Progenitor cell of endocrine pancreas (in vitro differentiated cells): ENCODE results near the gene DOC2B. TPM values are rescaled to one million over a fixed set of nuclear protein-coding genes. Genes with fewer than 3 reads are reported as not detected.
"Not testable (repeated sequence)": the region's sequence is repeated elsewhere in the genome, so short reads cannot be mapped to it uniquely, and the experiment has no call there.

Source experiments
- DNase-seq: peaks from one replicate; pipeline ENCODE4 v3.0.0; 2021; ENCODE audit warnings: low spot score; ENCODE audit not compliant: unreplicated experiment
- H3K27ac Mint-ChIP-seq: 2 replicates; pipeline ENCODE4 v1.8.0; 2021; ENCODE audit warnings: mild to moderate bottlenecking, moderate library complexity, mixed read lengths
- H3K27me3 Mint-ChIP-seq: 2 replicates; pipeline ENCODE4 v1.8.0; 2021; ENCODE audit warnings: mixed read lengths
- H3K36me3 Mint-ChIP-seq: 2 replicates; pipeline ENCODE4 v1.8.0; 2022; ENCODE audit warnings: mixed read lengths; ENCODE audit not compliant: insufficient read depth
- H3K4me1 Mint-ChIP-seq: 2 replicates; pipeline ENCODE4 v1.8.0; 2021; ENCODE audit warnings: low read depth, mixed read lengths
- H3K4me3 Mint-ChIP-seq: 2 replicates; pipeline ENCODE4 v1.8.0; 2021; ENCODE audit warnings: low read depth, mild to moderate bottlenecking, moderate library complexity, mixed read lengths
- H3K9me3 Mint-ChIP-seq: 2 replicates; pipeline ENCODE4 v1.8.0; 2021; ENCODE audit warnings: low read depth, mixed read lengths
- CTCF ChIP-seq: fragments of 200-600 bp; sonication (generic); IDR thresholded peaks from one replicate; pipeline ENCODE4 v1.5.0; 2021; ENCODE audit warnings: antibody characterized with exemption, mild to moderate bottlenecking; ENCODE audit not compliant: unreplicated experiment
- total RNA-seq: library from RNA; stranded (reverse); gene quantifications from 2 replicates; pipeline ENCODE4 v1.2.1, GENCODE V29; 2021

Gene DOC2B
- total RNA-seq, 1 donor from 2014 or later = 1.2 TPM

- H3K4me1 Mint-ChIP-seq = no peaks in the 10 kb centered on the region
- no peaks in the 10 kb centered on the region for H3K27me3 Mint-ChIP-seq
- H3K4me3 Mint-ChIP-seq = no peak overlapping the region
- no peak overlapping the region for H3K27ac Mint-ChIP-seq
- TF ChIP-seq CTCF = no peak
- DNase-seq = no peak
- no peaks in the 10 kb centered on the region for H3K9me3 Mint-ChIP-seq
- peaks cover 1% of the 10 kb centered on the region for H3K36me3 Mint-ChIP-seq
Measured at GRCh38 chr17:222172-222571, 40.7 kb upstream of the DOC2B start.

DNA sequence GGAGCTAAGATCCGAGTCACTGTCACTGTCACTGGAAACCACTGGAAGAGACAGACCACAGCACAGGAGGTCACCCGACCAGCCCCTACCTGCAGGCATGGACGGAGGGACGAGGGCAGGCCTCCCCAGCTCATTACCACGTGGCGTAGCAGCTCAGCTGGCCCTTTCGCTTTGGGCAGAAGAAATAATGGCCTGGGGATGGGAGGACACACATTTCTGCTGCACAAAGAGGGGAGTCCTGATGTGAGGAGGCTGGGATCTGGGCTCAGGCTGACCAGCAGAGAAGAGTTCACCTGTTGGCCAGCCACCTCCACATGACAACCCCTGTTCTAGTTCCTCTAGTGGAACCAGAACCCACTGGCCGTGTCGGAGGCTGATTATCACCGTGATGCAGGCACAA, 38.2 kb upstream of the DOC2B start:
- no peak overlapping the region for H3K4me3 Mint-ChIP-seq
- no peak for TF ChIP-seq CTCF
- peaks cover 1% of the 10 kb centered on the region for H3K36me3 Mint-ChIP-seq
- H3K27me3 Mint-ChIP-seq = no peaks in the 10 kb centered on the region
- H3K4me1 Mint-ChIP-seq = no peaks in the 10 kb centered on the region
- no peak for DNase-seq
- H3K27ac Mint-ChIP-seq = peak overlapping the region; percentile 10
- no peaks in the 10 kb centered on the region for H3K9me3 Mint-ChIP-seq

DNA sequence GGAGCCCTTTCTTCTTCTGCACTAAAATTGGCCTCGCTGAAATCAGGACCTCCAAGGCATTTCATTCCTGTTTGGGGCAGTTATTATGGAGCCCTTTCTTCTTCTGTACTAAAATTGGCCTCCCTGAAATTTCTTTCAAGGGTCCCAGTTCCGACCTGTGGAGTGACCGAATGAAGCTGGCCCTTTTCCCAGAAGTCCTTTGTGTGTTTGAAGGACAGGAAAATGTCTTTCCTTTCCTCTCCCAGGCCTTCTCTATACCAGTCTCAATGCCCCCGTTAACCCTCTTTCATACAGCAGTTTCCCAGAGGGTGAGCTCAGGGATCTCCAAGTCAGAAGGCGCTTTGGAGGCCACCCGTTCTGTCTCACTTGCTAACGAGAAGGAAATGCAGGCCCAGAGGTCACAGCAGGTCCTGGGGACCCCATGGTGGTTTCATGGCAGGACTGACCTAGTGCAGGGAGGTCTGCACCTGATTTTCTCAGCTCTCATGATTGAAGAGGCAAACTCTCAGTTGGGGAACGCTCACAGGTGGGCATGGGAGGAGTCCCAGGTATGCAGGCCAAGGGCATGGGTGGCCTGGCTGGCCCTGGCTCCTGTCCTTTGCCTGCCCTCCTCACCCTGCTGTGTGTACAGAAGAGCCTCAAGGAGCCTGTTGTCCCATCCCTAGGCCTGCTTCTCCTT, 37.1 kb upstream of the DOC2B start:
- no peak for DNase-seq

DNA sequence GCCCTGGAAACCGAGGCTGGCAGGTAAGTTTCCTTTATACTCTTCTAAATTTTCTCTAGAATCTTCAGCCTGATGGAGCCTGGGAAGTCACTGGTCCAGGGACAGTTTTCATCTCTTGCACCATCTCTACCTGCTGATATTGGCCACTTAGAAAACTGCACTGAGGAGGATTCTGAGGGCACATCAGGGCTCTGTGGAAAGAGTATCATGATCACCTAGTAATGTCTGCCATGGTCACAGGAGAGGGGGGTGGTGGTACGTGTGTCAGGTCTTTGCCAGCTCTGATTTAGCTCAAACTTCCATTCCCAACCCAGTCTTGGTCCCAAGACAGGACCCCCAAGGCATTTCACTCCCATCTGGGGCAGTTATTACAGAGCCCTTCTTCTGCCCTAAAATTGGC, 35.2 kb upstream of the DOC2B start:
- Mint-ChIP-seq H3K27ac (no peak overlapping the region), H3K4me1 (no peaks in the 10 kb centered on the region), H3K27me3 (no peaks in the 10 kb centered on the region), H3K4me3 (no peak overlapping the region), H3K9me3 (no peaks in the 10 kb centered on the region), H3K36me3 (peaks cover 6% of the 10 kb centered on the region)
- DNase-seq = no peak
- no peak for TF ChIP-seq CTCF

More for the DNA sequence above, 37.1 kb upstream of the DOC2B start:
- TF ChIP-seq CTCF = no peak
- Mint-ChIP-seq H3K36me3 (peaks cover 1% of the 10 kb centered on the region), H3K9me3 (no peaks in the 10 kb centered on the region), H3K4me3 (no peak overlapping the region), H3K27me3 (no peaks in the 10 kb centered on the region), H3K27ac (peak overlapping the region; percentile 7), H3K4me1 (no peaks in the 10 kb centered on the region)

- H3K4me1 Mint-ChIP-seq = not testable (repeated sequence)
Measured at GRCh38 chr17:215563-216478, 34.4 kb upstream of the DOC2B start.

More at GRCh38 chr17:215563-216478, 34.4 kb upstream of the DOC2B start:
- H3K9me3 Mint-ChIP-seq, DNase-seq, H3K4me3 Mint-ChIP-seq, H3K27ac Mint-ChIP-seq, H3K36me3 Mint-ChIP-seq, H3K27me3 Mint-ChIP-seq: not testable (repeated sequence)
